ENCODE data around the gene APBA2. TPM values are rescaled to one million over a fixed set of nuclear protein-coding genes. Genes with fewer than 3 reads are reported as not detected.

Gene APBA2
- total RNA-seq, 4 donors from 2014 or later, result 7.7 to 14.4 (median 11.6) TPM

GRCh38 chr15:29053661-29054131 is 167.9 kb downstream of the APBA2 start:
- Histone ChIP-seq H3K4me1 (no peaks in the 10 kb centered on the region), H3K4me3 (replicated peaks in 1 of 3) (no peak overlapping the region), H3K9me3 (no peaks in the 10 kb centered on the region), H3K27ac (no peak overlapping the region), H3K36me3 (no peaks in the 10 kb centered on the region), H3K27me3 (no peaks in the 10 kb centered on the region)
- 95 to 100% methylated on average over 5 to 17 of the region's 18 CpGs for WGBS, 2 donors
- intact Hi-C loops (cut with DNase I), result no loop called here
- TF ChIP-seq POLR2A (IDR thresholded peaks at IDR 0.05), result no peak
- TF ChIP-seq CTCF (IDR thresholded peaks at IDR 0.05), result no peak
- DNase-seq, result no peak

GRCh38 chr15:29054171-29055045 is 168.6 kb downstream of the APBA2 start:
- Histone ChIP-seq H3K27me3 (no peaks in the 10 kb centered on the region), H3K36me3 (no peaks in the 10 kb centered on the region), H3K4me1 (no peaks in the 10 kb centered on the region), H3K4me3 (replicated peaks in 1 of 3) (no peak overlapping the region), H3K27ac (no peak overlapping the region), H3K9me3 (no peaks in the 10 kb centered on the region)
- WGBS, 2 donors, result 95 to 96% methylated on average over 20 to 27 of the region's 34 CpGs
- no peak for DNase-seq
- intact Hi-C loops (cut with DNase I), result no loop called here
- TF ChIP-seq CTCF (IDR thresholded peaks at IDR 0.05) (no peak), POLR2A (IDR thresholded peaks at IDR 0.05) (no peak)

GRCh38 chr15:29055876-29056275 is 170.1 kb downstream of the APBA2 start:
- intact Hi-C loops (cut with DNase I), result no loop called here
- Histone ChIP-seq H3K4me3 (replicated peaks in 1 of 3) (no peak overlapping the region), H3K9me3 (no peaks in the 10 kb centered on the region), H3K4me1 (no peaks in the 10 kb centered on the region), H3K27me3 (no peaks in the 10 kb centered on the region), H3K27ac (no peak overlapping the region), H3K36me3 (no peaks in the 10 kb centered on the region)
- WGBS, 2 donors, result 79 to 93% methylated on average over 7 of the region's 7 CpGs
- no peak for DNase-seq
- no peak for TF ChIP-seq CTCF (IDR thresholded peaks at IDR 0.05)
- no peak for TF ChIP-seq POLR2A (IDR thresholded peaks at IDR 0.05)

- no peak overlapping the region for H3K27ac ChIP-seq
- TF ChIP-seq CTCF (IDR thresholded peaks at IDR 0.05) (no peak), POLR2A (IDR thresholded peaks at IDR 0.05) (no peak)
- 68 to 70% methylated on average over 4 of the region's 4 CpGs for WGBS, 2 donors
These were observed 171.2 kb downstream of the APBA2 start for GRCh38 chr15:29056839-29057450.

GRCh38 chr15:29057856-29058255 is 172.1 kb downstream of the APBA2 start:
- H3K27me3 ChIP-seq, result no peaks in the 10 kb centered on the region
- no peaks in the 10 kb centered on the region for H3K9me3 ChIP-seq
- WGBS, 2 donors, result 79 to 86% methylated on average over 8 of the region's 8 CpGs
- TF ChIP-seq CTCF (IDR thresholded peaks at IDR 0.05), result no peak
- no peak for TF ChIP-seq POLR2A (IDR thresholded peaks at IDR 0.05)
- no peak overlapping the region for H3K27ac ChIP-seq
- no peaks in the 10 kb centered on the region for H3K36me3 ChIP-seq
- no peak overlapping the region for H3K4me3 ChIP-seq (replicated peaks in 1 of 3)
- H3K4me1 ChIP-seq, result no peaks in the 10 kb centered on the region
- no peak for DNase-seq
- intact Hi-C loops (cut with DNase I), result no loop called here

More at GRCh38 chr15:29056839-29057450, 171.2 kb downstream of the APBA2 start:
- no peak overlapping the region for H3K4me3 ChIP-seq (replicated peaks in 1 of 3)
- H3K36me3 ChIP-seq, result no peaks in the 10 kb centered on the region
- no peaks in the 10 kb centered on the region for H3K27me3 ChIP-seq
- intact Hi-C loops (cut with DNase I), result no loop called here
- H3K9me3 ChIP-seq, result no peaks in the 10 kb centered on the region
- no peak for DNase-seq
- no peaks in the 10 kb centered on the region for H3K4me1 ChIP-seq
